Measurements from ENCODE around the gene BAK1. TPM values are rescaled to one million over a fixed set of nuclear protein-coding genes. Genes with fewer than 3 reads are reported as not detected.
A peak's percentile ranks its signal among the peaks of the same experiment; 100 is the strongest.

BAK1 gene
- total and polyA plus RNA-seq, 2 of the 13 experiments (the other 11 are each of a cell fraction or from before 2014, with no cell fraction given) = 15.0 to 23.8 TPM

DNA sequence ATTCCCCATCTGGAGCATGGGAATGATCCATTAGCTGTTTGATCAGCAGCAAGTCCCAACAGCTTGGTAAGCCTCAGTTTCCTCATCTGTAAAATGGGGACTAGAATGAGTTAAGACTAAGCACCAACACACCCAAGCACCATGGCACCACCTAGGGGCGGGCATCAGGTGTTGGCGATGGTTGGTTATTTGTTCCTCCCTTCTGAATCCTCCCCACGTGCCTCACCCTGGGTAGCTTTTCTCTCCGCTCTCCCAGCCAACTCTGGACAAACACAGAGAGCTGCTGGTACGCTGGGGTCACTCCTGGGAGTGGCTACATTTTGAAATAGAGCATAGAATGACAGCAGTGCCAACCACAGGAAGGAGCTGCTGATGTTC, 27.7 kb upstream of the BAK1 start (continued):
- 0 out of 2 replicates have a peak, but pooled peaks have one; percentile 22 for TF ChIP-seq ZNF614 (CRISPR knock-in tag; IDR thresholded peaks at IDR 0.05; ENCODE audit: borderline replicate concordance)
- TF ChIP-seq, protein P1, sequence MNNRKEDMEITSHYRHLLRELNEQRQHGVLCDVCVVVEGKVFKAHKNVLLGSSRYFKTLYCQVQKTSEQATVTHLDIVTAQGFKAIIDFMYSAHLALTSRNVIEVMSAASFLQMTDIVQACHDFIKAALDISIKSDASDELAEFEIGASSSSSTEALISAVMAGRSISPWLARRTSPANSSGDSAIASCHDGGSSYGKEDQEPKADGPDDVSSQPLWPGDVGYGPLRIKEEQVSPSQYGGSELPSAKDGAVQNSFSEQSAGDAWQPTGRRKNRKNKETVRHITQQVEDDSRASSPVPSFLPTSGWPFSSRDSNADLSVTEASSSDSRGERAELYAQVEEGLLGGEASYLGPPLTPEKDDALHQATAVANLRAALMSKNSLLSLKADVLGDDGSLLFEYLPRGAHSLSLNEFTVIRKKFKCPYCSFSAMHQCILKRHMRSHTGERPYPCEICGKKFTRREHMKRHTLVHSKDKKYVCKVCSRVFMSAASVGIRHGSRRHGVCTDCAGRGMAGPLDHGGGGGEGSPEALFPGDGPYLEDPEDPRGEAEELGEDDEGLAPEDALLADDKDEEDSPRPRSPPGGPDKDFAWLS (CRISPR knock-in tag; IDR thresholded peaks at IDR 0.05; ENCODE audit: borderline replicate concordance) = no peak
- TF ChIP-seq GABPB1 (CRISPR knock-in tag; IDR thresholded peaks at IDR 0.05) = peak; percentile 11; the same call in 1 of the 2 replicates
- TF ChIP-seq ZNF354B (CRISPR knock-in tag; IDR thresholded peaks at IDR 0.05) = no peak
- peak; percentile 49; the same call in 1 of the 2 replicates for TF ChIP-seq ZNF580 (CRISPR knock-in tag; IDR thresholded peaks at IDR 0.05; ENCODE audit: borderline replicate concordance, low read depth)
- no peak for TF ChIP-seq NKX3-1 (CRISPR knock-in tag; IDR thresholded peaks at IDR 0.05)
- TF ChIP-seq, protein P2, sequence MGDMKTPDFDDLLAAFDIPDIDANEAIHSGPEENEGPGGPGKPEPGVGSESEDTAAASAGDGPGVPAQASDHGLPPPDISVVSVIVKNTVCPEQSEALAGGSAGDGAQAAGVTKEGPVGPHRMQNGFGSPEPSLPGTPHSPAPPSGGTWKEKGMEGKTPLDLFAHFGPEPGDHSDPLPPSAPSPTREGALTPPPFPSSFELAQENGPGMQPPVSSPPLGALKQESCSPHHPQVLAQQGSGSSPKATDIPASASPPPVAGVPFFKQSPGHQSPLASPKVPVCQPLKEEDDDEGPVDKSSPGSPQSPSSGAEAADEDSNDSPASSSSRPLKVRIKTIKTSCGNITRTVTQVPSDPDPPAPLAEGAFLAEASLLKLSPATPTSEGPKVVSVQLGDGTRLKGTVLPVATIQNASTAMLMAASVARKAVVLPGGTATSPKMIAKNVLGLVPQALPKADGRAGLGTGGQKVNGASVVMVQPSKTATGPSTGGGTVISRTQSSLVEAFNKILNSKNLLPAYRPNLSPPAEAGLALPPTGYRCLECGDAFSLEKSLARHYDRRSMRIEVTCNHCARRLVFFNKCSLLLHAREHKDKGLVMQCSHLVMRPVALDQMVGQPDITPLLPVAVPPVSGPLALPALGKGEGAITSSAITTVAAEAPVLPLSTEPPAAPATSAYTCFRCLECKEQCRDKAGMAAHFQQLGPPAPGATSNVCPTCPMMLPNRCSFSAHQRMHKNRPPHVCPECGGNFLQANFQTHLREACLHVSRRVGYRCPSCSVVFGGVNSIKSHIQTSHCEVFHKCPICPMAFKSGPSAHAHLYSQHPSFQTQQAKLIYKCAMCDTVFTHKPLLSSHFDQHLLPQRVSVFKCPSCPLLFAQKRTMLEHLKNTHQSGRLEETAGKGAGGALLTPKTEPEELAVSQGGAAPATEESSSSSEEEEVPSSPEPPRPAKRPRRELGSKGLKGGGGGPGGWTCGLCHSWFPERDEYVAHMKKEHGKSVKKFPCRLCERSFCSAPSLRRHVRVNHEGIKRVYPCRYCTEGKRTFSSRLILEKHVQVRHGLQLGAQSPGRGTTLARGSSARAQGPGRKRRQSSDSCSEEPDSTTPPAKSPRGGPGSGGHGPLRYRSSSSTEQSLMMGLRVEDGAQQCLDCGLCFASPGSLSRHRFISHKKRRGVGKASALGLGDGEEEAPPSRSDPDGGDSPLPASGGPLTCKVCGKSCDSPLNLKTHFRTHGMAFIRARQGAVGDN (CRISPR knock-in tag; IDR thresholded peaks at IDR 0.05) = 0 out of 2 replicates have a peak, but pooled peaks have one; percentile 4
- no peak for TF ChIP-seq ZNF484 (CRISPR knock-in tag; IDR thresholded peaks at IDR 0.05; ENCODE audit: borderline replicate concordance, low read depth)
- no peak for TF ChIP-seq KLF13 (CRISPR knock-in tag; IDR thresholded peaks at IDR 0.05)
- peak; percentile 64 for TF ChIP-seq RAD21 (CRISPR knock-in tag; IDR thresholded peaks at IDR 0.05)
- TF ChIP-seq TMF1 (CRISPR knock-in tag; IDR thresholded peaks at IDR 0.05; ENCODE audit: low read depth) = no peak
- no peak for TF ChIP-seq FOXP1 (IDR thresholded peaks at IDR 0.05)
- TF ChIP-seq FOXP1 (CRISPR knock-in tag; IDR thresholded peaks at IDR 0.05) = no peak
- TF ChIP-seq, protein P3, sequence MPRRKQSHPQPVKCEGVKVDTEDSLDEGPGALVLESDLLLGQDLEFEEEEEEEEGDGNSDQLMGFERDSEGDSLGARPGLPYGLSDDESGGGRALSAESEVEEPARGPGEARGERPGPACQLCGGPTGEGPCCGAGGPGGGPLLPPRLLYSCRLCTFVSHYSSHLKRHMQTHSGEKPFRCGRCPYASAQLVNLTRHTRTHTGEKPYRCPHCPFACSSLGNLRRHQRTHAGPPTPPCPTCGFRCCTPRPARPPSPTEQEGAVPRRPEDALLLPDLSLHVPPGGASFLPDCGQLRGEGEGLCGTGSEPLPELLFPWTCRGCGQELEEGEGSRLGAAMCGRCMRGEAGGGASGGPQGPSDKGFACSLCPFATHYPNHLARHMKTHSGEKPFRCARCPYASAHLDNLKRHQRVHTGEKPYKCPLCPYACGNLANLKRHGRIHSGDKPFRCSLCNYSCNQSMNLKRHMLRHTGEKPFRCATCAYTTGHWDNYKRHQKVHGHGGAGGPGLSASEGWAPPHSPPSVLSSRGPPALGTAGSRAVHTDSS (CRISPR knock-in tag; conservative IDR thresholded peaks at IDR 0.05) = no peak
- no peak for TF ChIP-seq BRCA1 (CRISPR knock-in tag; IDR thresholded peaks at IDR 0.05)
- peak; percentile 97 for TF ChIP-seq KDM1A (CRISPR knock-in tag; IDR thresholded peaks at IDR 0.05)
- TF ChIP-seq NFATC3 (CRISPR knock-in tag; IDR thresholded peaks at IDR 0.05) = no peak
- 0 out of 2 replicates have a peak, but pooled peaks have one; percentile 9 for TF ChIP-seq NR2F6 (IDR thresholded peaks at IDR 0.05)
- TF ChIP-seq NR2F6 (CRISPR knock-in tag; IDR thresholded peaks at IDR 0.05) = peak; percentile 58; the same call in 1 of the 2 replicates
- no peak for TF ChIP-seq KLF15 (CRISPR knock-in tag; IDR thresholded peaks at IDR 0.05; ENCODE audit: borderline replicate concordance)
- TF ChIP-seq MEIS2 (CRISPR knock-in tag; IDR thresholded peaks at IDR 0.05) = no peak
- no peak for TF ChIP-seq ZNF607 (CRISPR knock-in tag; IDR thresholded peaks at IDR 0.05; ENCODE audit: borderline replicate concordance)
- TF ChIP-seq ZNF746 (CRISPR knock-in tag; IDR thresholded peaks at IDR 0.05) = no peak
- no peak for TF ChIP-seq FOXA1 (IDR thresholded peaks at IDR 0.05)
- peak; percentile 30; the same call in 1 of the 2 replicates for TF ChIP-seq FOXA1 (CRISPR knock-in tag; IDR thresholded peaks at IDR 0.05)
- no peak for TF ChIP-seq SCMH1 (CRISPR knock-in tag; IDR thresholded peaks at IDR 0.05; ENCODE audit: borderline replicate concordance)

All from HepG2 (cell line).